ENCODE measurements around the gene IGSF21. TPM values are rescaled to one million over a fixed set of nuclear protein-coding genes. Genes with fewer than 3 reads are reported as not detected.

IGSF21 gene
- total RNA-seq, 3 donors from 2014 or later (not counting 1 experiment from before 2014, with no cell fraction given): not detected

- Histone ChIP-seq H3K27me3 (ENCODE audit: control insufficient read depth, insufficient read depth, low read length) (peaks cover 3% of the 10 kb centered on the region), H3K4me1 (ENCODE audit: control insufficient read depth, insufficient read depth, low read length) (no peaks in the 10 kb centered on the region), H3K9me3 (ENCODE audit: control insufficient read depth, insufficient read depth, low read length) (no peaks in the 10 kb centered on the region), H3K4me3 (ENCODE audit: low read length) (no peak overlapping the region), H3K27ac (ENCODE audit: low read length) (no peak overlapping the region), H3K36me3 (ENCODE audit: control insufficient read depth, insufficient read depth, low read length) (no peaks in the 10 kb centered on the region)
- DNase-seq (no peak), ATAC-seq (no peak)
- TF ChIP-seq CTCF (IDR thresholded peaks at IDR 0.05): no peak
- Mint-ChIP-seq H3K27me3 (ENCODE audit: low read depth in 2 of 2) (peaks cover 14 to 24% of the 10 kb centered on the region in 2 donors), H3K9me3 (no peaks in the 10 kb centered on the region), H3K4me1 (no peaks in the 10 kb centered on the region), H3K27ac (no peak overlapping the region), H3K4me3 (no peak overlapping the region), H3K36me3 (no peaks in the 10 kb centered on the region)
- 59% methylated on average over 27 of the region's 27 CpGs for WGBS (ENCODE audit: insufficient coverage)
- intact Hi-C loops (cut with micrococcal nuclease): no loop called here
Measured at GRCh38 chr1:18290740-18291412, 183.3 kb downstream of the IGSF21 start.

GRCh38 chr1:18292531-18292930 is 184.9 kb downstream of the IGSF21 start:
- H3K36me3 ChIP-seq (ENCODE audit: control insufficient read depth, insufficient read depth, low read length): no peaks in the 10 kb centered on the region
- H3K27me3 Mint-ChIP-seq (ENCODE audit: low read depth in 2 of 2): peaks cover 24% of the 10 kb centered on the region in 2 donors
- H3K9me3 ChIP-seq (ENCODE audit: control insufficient read depth, insufficient read depth, low read length): no peaks in the 10 kb centered on the region
- H3K4me3 Mint-ChIP-seq: no peak overlapping the region
- no peaks in the 10 kb centered on the region for H3K4me1 ChIP-seq (ENCODE audit: control insufficient read depth, insufficient read depth, low read length)
- peaks cover 3% of the 10 kb centered on the region for H3K27me3 ChIP-seq (ENCODE audit: control insufficient read depth, insufficient read depth, low read length)
- H3K36me3 Mint-ChIP-seq: no peaks in the 10 kb centered on the region
- intact Hi-C loops (cut with micrococcal nuclease): no loop called here
- DNase-seq (no peak), ATAC-seq (no peak)
- no peaks in the 10 kb centered on the region for H3K9me3 Mint-ChIP-seq
- no peaks in the 10 kb centered on the region for H3K4me1 Mint-ChIP-seq
- TF ChIP-seq CTCF (IDR thresholded peaks at IDR 0.05): no peak
- no peak overlapping the region for H3K27ac Mint-ChIP-seq
- no peak overlapping the region for H3K27ac ChIP-seq (ENCODE audit: low read length)
- WGBS (ENCODE audit: insufficient coverage): 85% methylated on average over 7 of the region's 7 CpGs
- H3K4me3 ChIP-seq (ENCODE audit: low read length): no peak overlapping the region

GRCh38 chr1:18293291-18293690 is 185.7 kb downstream of the IGSF21 start:
- Histone ChIP-seq H3K27ac (ENCODE audit: low read length) (no peak overlapping the region), H3K27me3 (ENCODE audit: control insufficient read depth, insufficient read depth, low read length) (peaks cover 3% of the 10 kb centered on the region), H3K4me3 (ENCODE audit: low read length) (no peak overlapping the region), H3K9me3 (ENCODE audit: control insufficient read depth, insufficient read depth, low read length) (no peaks in the 10 kb centered on the region), H3K36me3 (ENCODE audit: control insufficient read depth, insufficient read depth, low read length) (no peaks in the 10 kb centered on the region), H3K4me1 (ENCODE audit: control insufficient read depth, insufficient read depth, low read length) (no peaks in the 10 kb centered on the region)
- TF ChIP-seq CTCF (IDR thresholded peaks at IDR 0.05): no peak
- H3K9me3 Mint-ChIP-seq: no peaks in the 10 kb centered on the region
- H3K36me3 Mint-ChIP-seq: no peaks in the 10 kb centered on the region
- no peak for DNase-seq
- peaks cover 24 to 28% of the 10 kb centered on the region in 2 donors for H3K27me3 Mint-ChIP-seq (ENCODE audit: low read depth in 2 of 2)
- ATAC-seq: no peak
- no peak overlapping the region for H3K4me3 Mint-ChIP-seq
- WGBS (ENCODE audit: insufficient coverage): 84% methylated on average over 5 of the region's 6 CpGs
- H3K27ac Mint-ChIP-seq: no peak overlapping the region
- H3K4me1 Mint-ChIP-seq: no peaks in the 10 kb centered on the region
- intact Hi-C loops (cut with micrococcal nuclease): no loop called here
